GM12873 (cell line): ENCODE measurements around the gene SPSB3.

Experiments used
- TF ChIP-seq, protein P1 (sequence below): IDR thresholded peaks from 2 replicates; pipeline ENCODE4 v1.5.1; 2012; ENCODE audit warnings: low read depth, mild to moderate bottlenecking, moderate library complexity, low read length, control low read depth; ENCODE audit not compliant: insufficient read depth; ENCODE audit errors: missing control alignments

The SPSB3 gene

DNA sequence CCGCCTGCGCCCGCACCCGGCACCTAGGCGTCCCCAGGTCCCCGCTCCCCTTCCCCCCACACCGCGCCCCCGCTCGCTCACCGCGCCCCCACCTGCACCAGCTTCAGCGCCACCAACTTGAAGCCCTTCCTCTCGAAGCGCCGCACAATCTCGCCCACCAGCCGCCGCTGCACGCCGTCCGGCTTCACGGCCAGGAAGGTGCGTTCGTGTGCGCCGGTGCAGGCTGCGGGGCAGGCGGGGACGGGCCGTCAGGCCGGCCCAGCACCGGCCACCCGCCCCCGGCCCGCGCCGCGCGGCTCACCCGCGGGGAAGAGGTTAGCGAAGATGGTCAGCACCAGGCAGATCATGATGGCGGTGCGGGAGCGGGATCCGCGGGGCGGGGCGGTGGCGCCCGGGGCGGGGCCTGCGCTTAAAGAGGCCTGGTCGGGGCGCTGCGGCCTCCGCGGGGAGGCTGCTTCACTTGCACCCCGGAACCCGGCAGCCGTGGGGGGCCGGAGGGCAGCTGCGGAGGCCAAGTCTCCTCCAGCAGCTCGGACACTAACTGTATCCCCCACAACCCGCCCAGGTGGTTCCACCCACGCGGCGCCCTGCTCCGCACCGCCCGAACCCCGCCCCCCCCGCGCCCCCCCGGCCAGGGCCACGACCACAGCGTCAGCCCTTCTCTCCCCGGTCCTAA, 11.0 kb downstream of the SPSB3 start, which contains the start of gene NME3:
NME3 (minus strand) TSS at position 356 of the 676 bp plus-strand sequence; CDS start at position 347, 9 bp downstream.
- TF ChIP-seq, protein P1, sequence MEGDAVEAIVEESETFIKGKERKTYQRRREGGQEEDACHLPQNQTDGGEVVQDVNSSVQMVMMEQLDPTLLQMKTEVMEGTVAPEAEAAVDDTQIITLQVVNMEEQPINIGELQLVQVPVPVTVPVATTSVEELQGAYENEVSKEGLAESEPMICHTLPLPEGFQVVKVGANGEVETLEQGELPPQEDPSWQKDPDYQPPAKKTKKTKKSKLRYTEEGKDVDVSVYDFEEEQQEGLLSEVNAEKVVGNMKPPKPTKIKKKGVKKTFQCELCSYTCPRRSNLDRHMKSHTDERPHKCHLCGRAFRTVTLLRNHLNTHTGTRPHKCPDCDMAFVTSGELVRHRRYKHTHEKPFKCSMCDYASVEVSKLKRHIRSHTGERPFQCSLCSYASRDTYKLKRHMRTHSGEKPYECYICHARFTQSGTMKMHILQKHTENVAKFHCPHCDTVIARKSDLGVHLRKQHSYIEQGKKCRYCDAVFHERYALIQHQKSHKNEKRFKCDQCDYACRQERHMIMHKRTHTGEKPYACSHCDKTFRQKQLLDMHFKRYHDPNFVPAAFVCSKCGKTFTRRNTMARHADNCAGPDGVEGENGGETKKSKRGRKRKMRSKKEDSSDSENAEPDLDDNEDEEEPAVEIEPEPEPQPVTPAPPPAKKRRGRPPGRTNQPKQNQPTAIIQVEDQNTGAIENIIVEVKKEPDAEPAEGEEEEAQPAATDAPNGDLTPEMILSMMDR: no peak

DNA sequence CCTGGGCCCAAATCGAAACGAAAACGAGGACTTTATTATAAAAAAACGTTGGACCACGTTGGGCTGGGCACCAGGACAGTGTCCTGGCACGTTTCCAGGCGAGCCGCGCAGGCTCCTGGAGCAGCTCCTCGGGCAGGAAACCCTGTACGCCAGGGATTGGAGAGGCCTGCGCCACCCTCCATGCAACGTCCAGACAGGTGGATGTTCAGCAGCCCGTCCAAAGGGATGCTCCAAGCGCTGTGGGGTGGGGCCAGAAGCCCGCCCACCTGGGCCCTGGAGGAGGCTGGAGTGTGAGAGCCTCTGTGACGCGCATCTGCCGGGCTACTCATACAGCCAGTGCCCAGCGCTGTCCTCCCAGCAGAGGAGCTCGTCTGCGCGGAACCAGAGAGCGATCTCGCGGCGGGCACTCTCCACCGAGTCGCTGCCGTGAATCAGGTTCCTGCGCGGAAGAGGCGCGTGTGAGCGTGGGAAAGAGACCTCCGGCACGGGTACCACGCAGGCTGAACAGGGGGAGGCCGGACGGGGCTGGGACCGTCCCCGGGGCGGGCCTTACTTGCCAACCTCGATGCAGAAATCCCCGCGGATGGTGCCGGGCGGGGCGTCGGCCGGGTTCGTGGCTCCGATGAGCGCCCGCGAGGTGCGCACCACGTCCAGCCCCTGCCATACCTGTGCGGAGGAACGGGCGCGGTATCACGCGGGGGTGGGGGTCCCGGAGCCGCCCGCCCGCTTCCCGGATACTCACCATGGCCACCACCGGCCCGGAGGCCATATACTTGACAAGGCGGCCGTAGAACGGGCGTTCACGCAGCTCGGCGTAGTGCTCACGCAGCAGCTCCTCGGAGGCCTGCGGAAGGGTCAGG, 11.8 kb downstream of the SPSB3 start:
- TF ChIP-seq, protein P1: no peak

DNA sequence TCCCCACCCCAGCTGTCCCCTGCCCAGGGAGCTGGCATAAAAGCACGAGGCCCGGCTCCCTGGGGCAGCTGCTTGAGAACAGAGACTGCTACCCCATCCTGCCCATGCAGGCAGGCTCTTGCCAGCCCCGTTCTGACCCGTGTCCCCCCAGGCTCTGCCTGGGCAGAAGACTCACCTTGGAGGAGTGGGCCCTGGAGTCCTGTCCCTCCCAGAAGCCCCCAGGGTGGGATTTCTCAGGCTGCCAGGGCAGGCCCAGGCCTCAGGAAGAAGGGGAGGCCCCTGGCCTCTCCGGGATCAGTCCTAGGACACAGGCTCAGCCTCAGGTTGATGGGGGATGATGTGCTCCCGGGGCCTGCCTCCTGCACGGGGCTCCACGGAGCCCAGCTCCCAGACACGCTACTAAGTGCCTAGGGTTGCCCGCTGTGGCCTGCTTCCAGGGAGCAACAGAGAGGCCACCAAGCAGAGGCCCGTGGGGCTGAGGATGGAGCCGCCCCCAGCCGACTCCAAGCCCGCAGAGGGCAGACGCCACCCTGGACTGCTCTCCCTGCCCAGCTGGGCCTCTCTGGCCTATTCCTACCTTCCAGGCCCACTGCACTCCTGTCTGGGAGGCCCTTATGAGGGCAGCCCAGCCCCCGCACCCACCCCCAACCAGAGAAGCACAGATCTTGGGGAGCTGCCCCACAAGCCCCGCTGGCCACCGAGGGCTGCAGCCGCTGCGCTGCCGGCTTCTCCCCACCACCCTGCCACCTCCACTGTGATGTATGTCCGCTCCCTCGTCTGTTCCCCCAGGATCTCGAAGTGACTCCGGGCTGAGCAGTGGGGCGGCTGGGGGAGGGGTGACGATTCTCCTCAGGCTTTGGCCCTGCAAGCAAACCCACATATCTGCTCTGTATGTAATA, 12.7 kb downstream of the SPSB3 start:
- TF ChIP-seq, protein P1: no peak

DNA sequence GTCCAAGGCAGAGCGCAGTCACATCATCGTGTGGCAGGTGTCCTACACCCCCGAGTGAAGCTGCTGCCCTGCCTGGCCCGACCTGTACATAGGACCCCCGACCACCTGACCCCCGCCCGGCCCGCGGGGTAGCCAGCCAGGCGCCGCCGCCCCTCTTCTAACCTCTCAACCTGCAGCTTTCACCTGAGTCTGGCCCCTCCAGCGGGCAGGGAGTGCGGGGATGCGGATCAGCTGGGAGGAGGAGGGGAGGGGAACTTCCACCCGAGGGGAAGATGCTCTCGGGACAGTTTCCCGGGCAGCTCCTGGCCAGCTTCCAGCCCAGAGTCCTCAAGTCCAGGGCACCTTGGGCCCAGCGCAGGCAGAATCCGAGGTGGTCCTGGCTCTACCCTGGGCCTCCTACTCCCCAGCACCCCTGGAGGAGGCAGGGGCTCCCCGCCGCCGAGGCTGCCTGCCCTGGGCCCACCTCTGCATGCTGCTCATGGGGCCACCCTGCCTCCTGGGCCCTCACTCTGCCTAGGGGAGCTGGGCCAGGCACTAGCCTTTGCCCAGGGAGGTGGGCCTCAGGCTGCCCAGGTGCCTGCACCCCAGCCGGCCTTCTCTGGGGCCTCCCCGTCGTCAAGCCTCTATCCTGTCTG, 13.5 kb downstream of the SPSB3 start:
- TF ChIP-seq, protein P1: no peak

DNA sequence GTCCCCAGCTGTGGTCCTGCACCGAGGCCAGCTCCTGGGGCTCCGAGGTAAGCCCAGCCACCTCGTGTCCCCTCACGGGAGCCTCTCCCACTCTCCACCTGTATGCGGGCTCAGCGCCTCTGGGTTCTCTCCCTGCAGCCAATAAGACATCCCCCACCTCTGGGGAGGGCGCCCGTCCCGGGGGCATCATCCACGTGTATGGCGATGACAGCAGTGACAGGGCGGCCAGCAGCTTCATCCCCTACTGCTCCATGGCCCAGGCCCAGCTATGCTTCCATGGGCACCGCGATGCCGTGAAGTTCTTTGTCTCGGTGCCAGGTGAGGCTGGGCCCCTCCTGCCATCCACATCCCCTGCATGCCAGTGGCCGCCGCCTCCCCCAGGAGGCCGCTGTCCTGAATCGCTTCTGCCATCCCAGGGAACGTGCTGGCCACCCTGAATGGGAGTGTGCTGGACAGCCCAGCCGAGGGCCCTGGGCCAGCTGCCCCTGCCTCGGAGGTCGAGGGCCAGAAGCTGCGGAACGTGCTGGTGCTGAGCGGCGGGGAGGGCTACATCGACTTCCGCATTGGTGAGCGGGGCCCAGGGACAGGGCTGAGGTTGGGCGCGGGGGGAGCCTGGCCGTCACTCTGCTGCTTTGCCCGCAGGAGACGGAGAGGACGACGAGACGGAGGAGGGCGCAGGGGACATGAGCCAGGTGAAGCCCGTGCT, 14.2 kb downstream of the SPSB3 start:
- TF ChIP-seq, protein P1: no peak

DNA sequence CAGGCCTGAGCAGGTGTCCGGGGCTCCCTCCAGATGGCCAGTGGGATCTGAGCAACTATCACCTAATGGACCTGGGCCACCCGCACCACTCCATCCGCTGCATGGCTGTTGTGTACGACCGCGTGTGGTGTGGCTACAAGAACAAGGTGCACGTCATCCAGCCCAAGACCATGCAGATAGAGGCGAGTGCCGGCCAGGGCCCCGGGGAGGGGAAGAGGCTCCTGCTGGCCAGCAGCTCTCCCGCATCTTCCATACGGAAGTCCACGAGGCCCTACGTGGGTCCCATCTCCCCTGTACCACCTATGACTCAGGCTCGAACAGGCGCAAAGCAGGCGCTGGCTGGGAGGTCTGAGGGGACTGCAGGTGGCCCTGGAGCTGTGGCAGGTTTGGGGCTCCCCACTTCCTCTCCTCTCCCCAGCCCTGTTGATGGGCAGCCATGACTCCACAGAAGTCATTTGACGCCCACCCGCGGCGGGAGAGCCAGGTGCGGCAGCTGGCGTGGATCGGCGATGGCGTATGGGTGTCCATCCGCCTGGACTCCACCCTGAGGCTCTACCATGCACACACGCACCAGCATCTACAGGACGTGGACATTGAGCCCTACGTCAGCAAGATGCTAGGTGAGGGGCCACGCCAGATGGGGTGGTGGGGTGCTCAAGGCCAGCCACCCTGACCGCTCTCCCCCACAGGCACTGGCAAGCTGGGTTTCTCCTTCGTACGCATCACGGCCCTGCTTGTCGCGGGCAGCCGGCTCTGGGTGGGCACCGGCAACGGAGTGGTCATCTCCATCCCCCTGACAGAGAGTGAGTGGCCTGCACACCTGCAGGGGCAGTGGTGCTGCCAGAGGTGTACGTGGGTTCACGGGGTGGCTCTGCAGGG, 15.0 kb downstream of the SPSB3 start:
- TF ChIP-seq, protein P1: no peak
